HCT116 (cell line): ENCODE results near the gene FBXO15. TPM values are rescaled to one million over a fixed set of nuclear protein-coding genes. Genes with fewer than 3 reads are reported as not detected.

Source experiments
- ATAC-seq: fragments of 200-7000 bp; cut with Tn5 transposase; 2 replicates; pipeline ENCODE4 v1.9.1; 2020; ENCODE audit warnings: mild to moderate bottlenecking, moderate library complexity
- BruUV-seq: library from RNA; stranded (reverse); fragments of 400-500 nt; replicated peaks from 2 replicates; lab custom pipeline; 2021; lab: Mats Ljungman, UMichigan
- CTCF ChIA-PET: fragments of 300-600 bp; sonication (Branson Sonifier 250); formaldehyde crosslinking; loops from one replicate; lab custom pipeline; 2021; ENCODE audit warnings: antibody characterized with exemption; lab: Charles Lee
- POLR2A ChIA-PET: fragments of 300-600, 350-600 bp; sonication (Branson Sonifier 250); formaldehyde crosslinking; loops from one replicate; lab custom pipeline; 2021; ENCODE audit warnings: antibody characterized with exemption; lab: Charles Lee
- RAD21 ChIA-PET, 2 experiments: fragments of 300-600 bp; sonication (Branson Sonifier 250); formaldehyde crosslinking; loops; one replicate each; lab custom pipeline; 2023; ENCODE audit warnings: low total read pairs in 2 of 2; ENCODE audit not compliant: uncharacterized antibody in 2 of 2, unreplicated experiment in 2 of 2, low non-redundant PET in 1 of 2; lab: Charles Lee
- DNase-seq: peaks from one replicate; pipeline ENCODE4 v3.0.0-alpha.2; 2010; ENCODE audit warnings: low read depth, low spot score
- H2AFZ ChIP-seq: fragments of 200-600 bp; shearing (Covaris generic), sonication (generic); 2 replicates; pipeline ENCODE4 v1.6.1; 2017; ENCODE audit warnings: low read depth, mixed run types, mixed read lengths, antibody characterized with exemption, low read length; ENCODE audit not compliant: poor library complexity, severe bottlenecking
- H3K27ac ChIP-seq: 2 replicates; pipeline ENCODE4 v1.5.1; 2012; ENCODE audit warnings: low read depth, low read length
- H3K27me3 ChIP-seq: fragments of 200-600 bp; sonication (generic); 2 replicates; pipeline ENCODE4 v1.6.1; 2016; ENCODE audit warnings: mixed run types, low read length, mixed read lengths; ENCODE audit not compliant: insufficient read depth
- H3K36me3 ChIP-seq, 2 experiments: fragments of 200-500 bp in 1 of 2; fragments of 200-600 bp in 1 of 2; sonication (Bioruptor generic) in 1 of 2; sonication (generic) in 1 of 2; 2 replicates each; pipeline versions ENCODE4 v1.5.1 to v1.6.1; 2014 to 2016; ENCODE audit warnings: low read length in 2 of 2, inconsistent platforms in 1 of 2, mixed read lengths in 1 of 2, mixed run types in 1 of 2; ENCODE audit not compliant: insufficient read depth in 2 of 2, control insufficient read depth in 1 of 2
- H3K4me1 ChIP-seq, 2 experiments: fragments of 200-600 bp in 1 of 2; sonication (generic) in 1 of 2; 2 replicates each; pipeline versions ENCODE4 v1.5.1 to v1.6.1; 2012 to 2017; ENCODE audit warnings: low read length in 2 of 2, inconsistent platforms in 1 of 2, mild to moderate bottlenecking in 1 of 2, mixed read lengths in 1 of 2, mixed run types in 1 of 2, moderate library complexity in 1 of 2; ENCODE audit not compliant: insufficient read depth in 2 of 2, control insufficient read depth in 1 of 2
- H3K4me2 ChIP-seq: fragments of 200-600 bp; sonication (generic); 2 replicates; pipeline ENCODE4 v1.6.1; 2017; ENCODE audit warnings: mixed run types, low read length, mixed read lengths
- H3K4me3 ChIP-seq, 2 experiments: fragments of 200-600 bp in 1 of 2; sonication (generic) in 1 of 2; replicated peaks in 1 of 2; 2 replicates each; pipeline ENCODE4 v1.5.1; 2011 to 2016; ENCODE audit warnings: low read length in 2 of 2, control low read depth in 1 of 2, low read depth in 1 of 2, mild to moderate bottlenecking in 1 of 2, mixed read lengths in 1 of 2, mixed run types in 1 of 2
- H3K79me2 ChIP-seq: fragments of 200-600 bp; sonication (generic); 2 replicates; pipeline ENCODE4 v1.6.1; 2017; ENCODE audit warnings: mild to moderate bottlenecking, mixed run types, low read length, moderate library complexity, mixed read lengths; ENCODE audit not compliant: insufficient read depth
- H3K9ac ChIP-seq: fragments of 200-600 bp; sonication (generic); 2 replicates; pipeline ENCODE4 v1.6.1; 2016; ENCODE audit warnings: low read length, mixed read lengths
- H3K9me2 ChIP-seq: fragments of 200-600 bp; sonication (generic), shearing (Covaris generic); 2 replicates; pipeline ENCODE4 v1.6.1; 2017; ENCODE audit warnings: mixed run types, mild to moderate bottlenecking, moderate library complexity; ENCODE audit not compliant: insufficient read depth
- H3K9me3 ChIP-seq, 2 experiments: fragments of 200-500 bp in 1 of 2; fragments of 200-600 bp in 1 of 2; sonication (Bioruptor generic) in 1 of 2; sonication (generic) in 1 of 2; 2 replicates each; pipeline ENCODE4 v1.6.1; 2014 to 2017; ENCODE audit warnings: low read length in 2 of 2, mixed read lengths in 2 of 2, inconsistent platforms in 1 of 2, low read depth in 1 of 2, mild to moderate bottlenecking in 1 of 2, mixed run types in 1 of 2, moderate library complexity in 1 of 2; ENCODE audit not compliant: control insufficient read depth in 1 of 2, insufficient read depth in 1 of 2
- H4K20me1 ChIP-seq: fragments of 200-600 bp; sonication (generic), shearing (Covaris generic); 2 replicates; pipeline ENCODE4 v1.6.1; 2017; ENCODE audit warnings: mixed run types, mild to moderate bottlenecking, moderate library complexity; ENCODE audit not compliant: insufficient read depth
- CEBPB ChIP-seq: IDR thresholded peaks from 2 replicates; pipeline ENCODE4 v1.6.1; 2012; ENCODE audit warnings: low read depth
- EGR1 ChIP-seq: IDR thresholded peaks from 2 replicates; pipeline ENCODE4 v1.6.1; 2012; ENCODE audit warnings: low read depth
- ELF1 ChIP-seq: IDR thresholded peaks from 2 replicates; pipeline ENCODE4 v1.6.1; 2012; ENCODE audit warnings: low read depth, borderline replicate concordance
- EZH2 ChIP-seq: fragments of 200-600 bp; sonication (generic); IDR thresholded peaks from 2 replicates; pipeline ENCODE4 v1.6.1; 2017; ENCODE audit warnings: antibody characterized with exemption, mixed run types
- EZH2phosphoT487 ChIP-seq: fragments of 200-600 bp; IDR thresholded peaks from 2 replicates; pipeline ENCODE4 v1.6.1; 2018; ENCODE audit warnings: antibody characterized with exemption, borderline replicate concordance
- FOSL1 ChIP-seq: IDR thresholded peaks from 2 replicates; pipeline ENCODE4 v1.6.1; 2012; ENCODE audit warnings: low read depth
- JUND ChIP-seq: IDR thresholded peaks from 2 replicates; pipeline ENCODE4 v1.6.1; 2012
- POLR2AphosphoS5 ChIP-seq: IDR thresholded peaks from 2 replicates; pipeline ENCODE4 v1.6.1; 2011; ENCODE audit warnings: mild to moderate bottlenecking, low read depth, low read length, moderate library complexity
- RAD21 ChIP-seq: IDR thresholded peaks from 2 replicates; pipeline ENCODE4 v1.6.1; 2012; ENCODE audit warnings: low read depth, mild to moderate bottlenecking
- SIN3A ChIP-seq: IDR thresholded peaks from 2 replicates; pipeline ENCODE4 v1.6.1; 2012; ENCODE audit warnings: low read depth
- SP1 ChIP-seq: IDR thresholded peaks from 2 replicates; pipeline ENCODE4 v1.6.1; 2012; ENCODE audit warnings: low read depth
- YY1 ChIP-seq: IDR thresholded peaks from 2 replicates; pipeline ENCODE4 v1.6.1; 2011; ENCODE audit warnings: low read length, low read depth, moderate library complexity, mild to moderate bottlenecking; ENCODE audit not compliant: insufficient replicate concordance; ENCODE audit errors: extremely low read depth
- ZFX ChIP-seq: fragments of 450-650 bp; IDR thresholded peaks from 2 replicates; pipeline ENCODE4 v1.6.1; 2017
- ZNF274 ChIP-seq: fragments of 200-500 bp; sonication (Bioruptor generic); IDR thresholded peaks from 2 replicates; pipeline ENCODE4 v1.6.1; 2014; ENCODE audit warnings: mild to moderate bottlenecking, low read depth, low read length, inconsistent platforms
- intact Hi-C: fragments of 100-400 bp; cut with micrococcal nuclease; formaldehyde crosslinking; loops from 2 replicates; pipeline ENCODE4 v1.10.0; 2022
- total RNA-seq: library from RNA; stranded (reverse); gene quantifications from one replicate; pipeline ENCODE4 v1.2.1, GENCODE V29; 2021; ENCODE audit not compliant: unreplicated experiment
- TF ChIP-seq, protein P1 (sequence below), 3 experiments: fragments of 200-600 bp in 1 of 3; sonication (generic) in 1 of 3; IDR thresholded peaks in 2 of 3; conservative IDR thresholded peaks in 1 of 3; 2 replicates each; pipeline ENCODE4 v1.5.1; 2012 to 2017; ENCODE audit warnings: low read depth in 2 of 3, low read length in 2 of 3, antibody characterized with exemption in 1 of 3, borderline replicate concordance in 1 of 3, control low read depth in 1 of 3, mild to moderate bottlenecking in 1 of 3, mixed read lengths in 1 of 3, mixed run types in 1 of 3, moderate library complexity in 1 of 3; ENCODE audit not compliant: insufficient read depth in 1 of 3
- TF ChIP-seq, protein P2 (sequence below): IDR thresholded peaks from 2 replicates; pipeline ENCODE4 v1.6.1; 2012
- TF ChIP-seq, protein P3 (sequence below): IDR thresholded peaks from 2 replicates; pipeline ENCODE4 v1.6.1; 2012
- TF ChIP-seq, protein P4 (sequence below): IDR thresholded peaks from 2 replicates; pipeline ENCODE4 v1.6.1; 2011; ENCODE audit warnings: mild to moderate bottlenecking, low read length, moderate library complexity; ENCODE audit not compliant: insufficient replicate concordance; ENCODE audit errors: extremely low read depth

Gene FBXO15
- total RNA-seq, 1 experiment from 2014 or later, result 1.1 TPM

DNA sequence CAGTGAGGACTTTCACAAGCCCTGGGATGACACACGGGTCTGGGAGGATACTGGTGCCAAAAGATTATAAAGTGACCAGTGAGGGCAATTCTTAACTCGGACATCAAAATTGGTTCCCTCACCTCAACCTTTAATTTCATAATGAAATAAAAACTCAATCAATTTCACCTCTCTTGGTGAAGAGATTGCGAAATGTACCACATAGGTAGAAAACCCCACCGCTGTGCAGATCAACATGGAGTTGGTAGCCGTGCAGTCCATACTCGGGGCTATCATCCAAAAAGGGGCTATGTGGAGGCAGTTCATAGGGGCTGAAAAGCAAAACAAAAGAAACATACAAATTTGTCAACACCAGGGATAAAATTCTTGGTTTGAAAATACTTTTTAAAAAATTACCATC lies 24.4 kb downstream of the FBXO15 start:
- intact Hi-C loops, result no loop called here
- TF ChIP-seq EZH2 (no peak), POLR2AphosphoS5 (no peak), ELF1 (no peak), YY1 (no peak), JUND (no peak), CEBPB (no peak), SIN3A (no peak), RAD21 (no peak), ZNF274 (no peak), SP1 (no peak), ZFX (no peak), EGR1 (no peak), EZH2phosphoT487 (no peak), FOSL1 (no peak)
- TF ChIP-seq, protein P1, sequence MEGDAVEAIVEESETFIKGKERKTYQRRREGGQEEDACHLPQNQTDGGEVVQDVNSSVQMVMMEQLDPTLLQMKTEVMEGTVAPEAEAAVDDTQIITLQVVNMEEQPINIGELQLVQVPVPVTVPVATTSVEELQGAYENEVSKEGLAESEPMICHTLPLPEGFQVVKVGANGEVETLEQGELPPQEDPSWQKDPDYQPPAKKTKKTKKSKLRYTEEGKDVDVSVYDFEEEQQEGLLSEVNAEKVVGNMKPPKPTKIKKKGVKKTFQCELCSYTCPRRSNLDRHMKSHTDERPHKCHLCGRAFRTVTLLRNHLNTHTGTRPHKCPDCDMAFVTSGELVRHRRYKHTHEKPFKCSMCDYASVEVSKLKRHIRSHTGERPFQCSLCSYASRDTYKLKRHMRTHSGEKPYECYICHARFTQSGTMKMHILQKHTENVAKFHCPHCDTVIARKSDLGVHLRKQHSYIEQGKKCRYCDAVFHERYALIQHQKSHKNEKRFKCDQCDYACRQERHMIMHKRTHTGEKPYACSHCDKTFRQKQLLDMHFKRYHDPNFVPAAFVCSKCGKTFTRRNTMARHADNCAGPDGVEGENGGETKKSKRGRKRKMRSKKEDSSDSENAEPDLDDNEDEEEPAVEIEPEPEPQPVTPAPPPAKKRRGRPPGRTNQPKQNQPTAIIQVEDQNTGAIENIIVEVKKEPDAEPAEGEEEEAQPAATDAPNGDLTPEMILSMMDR (IDR thresholded peaks at IDR 0.05 in 2 of 3, conservative IDR thresholded peaks at IDR 0.05 in 1 of 3; ENCODE audit: borderline replicate concordance in 1 of 3, insufficient read depth in 1 of 3, low read depth in 2 of 3, low read length in 2 of 3), result no peak
- TF ChIP-seq, protein P2, sequence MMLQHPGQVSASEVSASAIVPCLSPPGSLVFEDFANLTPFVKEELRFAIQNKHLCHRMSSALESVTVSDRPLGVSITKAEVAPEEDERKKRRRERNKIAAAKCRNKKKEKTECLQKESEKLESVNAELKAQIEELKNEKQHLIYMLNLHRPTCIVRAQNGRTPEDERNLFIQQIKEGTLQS, result no peak
- TF ChIP-seq, protein P3, sequence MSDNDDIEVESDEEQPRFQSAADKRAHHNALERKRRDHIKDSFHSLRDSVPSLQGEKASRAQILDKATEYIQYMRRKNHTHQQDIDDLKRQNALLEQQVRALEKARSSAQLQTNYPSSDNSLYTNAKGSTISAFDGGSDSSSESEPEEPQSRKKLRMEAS, result no peak
- TF ChIP-seq, protein P4, sequence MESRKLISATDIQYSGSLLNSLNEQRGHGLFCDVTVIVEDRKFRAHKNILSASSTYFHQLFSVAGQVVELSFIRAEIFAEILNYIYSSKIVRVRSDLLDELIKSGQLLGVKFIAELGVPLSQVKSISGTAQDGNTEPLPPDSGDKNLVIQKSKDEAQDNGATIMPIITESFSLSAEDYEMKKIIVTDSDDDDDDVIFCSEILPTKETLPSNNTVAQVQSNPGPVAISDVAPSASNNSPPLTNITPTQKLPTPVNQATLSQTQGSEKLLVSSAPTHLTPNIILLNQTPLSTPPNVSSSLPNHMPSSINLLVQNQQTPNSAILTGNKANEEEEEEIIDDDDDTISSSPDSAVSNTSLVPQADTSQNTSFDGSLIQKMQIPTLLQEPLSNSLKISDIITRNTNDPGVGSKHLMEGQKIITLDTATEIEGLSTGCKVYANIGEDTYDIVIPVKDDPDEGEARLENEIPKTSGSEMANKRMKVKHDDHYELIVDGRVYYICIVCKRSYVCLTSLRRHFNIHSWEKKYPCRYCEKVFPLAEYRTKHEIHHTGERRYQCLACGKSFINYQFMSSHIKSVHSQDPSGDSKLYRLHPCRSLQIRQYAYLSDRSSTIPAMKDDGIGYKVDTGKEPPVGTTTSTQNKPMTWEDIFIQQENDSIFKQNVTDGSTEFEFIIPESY, result no peak
- ATAC-seq, result no peak
- no peak overlapping the region for H3K4me2 ChIP-seq
- POLR2A ChIA-PET, result no interaction called here
- H3K79me2 ChIP-seq, result no peaks in the 10 kb centered on the region
- no peaks in the 10 kb centered on the region for H4K20me1 ChIP-seq
- peaks cover 73% of the 10 kb centered on the region for H3K27me3 ChIP-seq
- no peak overlapping the region for H3K9ac ChIP-seq
- BruUV-seq, result no TSS peak
- H3K27ac ChIP-seq, result no peak overlapping the region
- no peaks in the 10 kb centered on the region for H3K9me3 ChIP-seq
- H3K36me3 ChIP-seq, result no peaks in the 10 kb centered on the region
- RAD21 ChIA-PET, result no interaction called here
- H2AFZ ChIP-seq, result no peak overlapping the region
- H3K9me2 ChIP-seq, result no peaks in the 10 kb centered on the region
- no peak for DNase-seq
- no peak overlapping the region for H3K4me3 ChIP-seq
- no peaks in the 10 kb centered on the region for H3K4me1 ChIP-seq
- CTCF ChIA-PET, result no interaction called here
